CD4-positive, alpha-beta T cell treated with Interleukin-6 at 100 ng/mL for 8 hours (primary cell): ENCODE measurements around the gene LRIT1.

ENCODE experiments used
- DNase-seq: peaks from one replicate; pipeline ENCODE4 v3.0.0-alpha.2; 2020; ENCODE audit warnings: mixed read lengths, low spot score

LRIT1 gene

GRCh38 chr10:84254552-84255478 lies 13.5 kb upstream of the LRIT1 start:
- no peak for DNase-seq

GRCh38 chr10:84248794-84249193 lies 7.4 kb upstream of the LRIT1 start:
- DNase-seq = no peak

- DNase-seq = no peak
These were observed 6.2 kb upstream of the LRIT1 start for GRCh38 chr10:84247496-84247895.

GRCh38 chr10:84244651-84245270 lies 3.4 kb upstream of the LRIT1 start, which contains the start of gene RGR:
TSS of gene RGR (plus strand) at chr10:84245053. CDS start at chr10:84245091, 38 bp downstream.
- no peak for DNase-seq

GRCh38 chr10:84243759-84244158 lies 2.4 kb upstream of the LRIT1 start:
- no peak for DNase-seq

GRCh38 chr10:84238909-84239308 lies 2.4 kb downstream of the LRIT1 start:
- no peak for DNase-seq

GRCh38 chr10:84237199-84238051 lies 3.9 kb downstream of the LRIT1 start:
- DNase-seq = no peak

GRCh38 chr10:84236807-84237198 lies 4.5 kb downstream of the LRIT1 start:
- no peak for DNase-seq

GRCh38 chr10:84235096-84235495 lies 6.2 kb downstream of the LRIT1 start:
- DNase-seq = no peak

GRCh38 chr10:84234479-84234878 lies 6.9 kb downstream of the LRIT1 start:
- no peak for DNase-seq

- no peak for DNase-seq
These were observed 7.4 kb downstream of the LRIT1 start for GRCh38 chr10:84233940-84234339.

- DNase-seq = no peak
These were observed 9.0 kb downstream of the LRIT1 start for GRCh38 chr10:84232376-84232775.

- no peak for DNase-seq
These were observed 11.0 kb downstream of the LRIT1 start for GRCh38 chr10:84230359-84230758.

- DNase-seq = no peak
These were observed 13.5 kb downstream of the LRIT1 start for GRCh38 chr10:84227810-84228209.

GRCh38 chr10:84226616-84227015 lies 14.7 kb downstream of the LRIT1 start:
- DNase-seq = no peak

- no peak for DNase-seq
These were observed 15.7 kb downstream of the LRIT1 start, which contains the start of gene LRIT2 for GRCh38 chr10:84225427-84226173. TSS of gene LRIT2 (minus strand) at chr10:84225544. CDS start at chr10:84225520, 24 bp downstream.

GRCh38 chr10:84224411-84225028 lies 16.8 kb downstream of the LRIT1 start:
- no peak for DNase-seq

- no peak for DNase-seq
These were observed 19.4 kb downstream of the LRIT1 start for GRCh38 chr10:84221916-84222315.

- DNase-seq = no peak
These were observed 23.6 kb downstream of the LRIT1 start for GRCh38 chr10:84217746-84218145.

GRCh38 chr10:84216834-84217233 lies 24.5 kb downstream of the LRIT1 start:
- DNase-seq = no peak

- peak; percentile 14 for DNase-seq
These were observed 26.6 kb downstream of the LRIT1 start for GRCh38 chr10:84214612-84215235.
